Neutrophil (primary cell): ENCODE measurements around the gene DARS2.
"Not testable (repeated sequence)": the region's sequence is repeated elsewhere in the genome, so short reads cannot be mapped to it uniquely, and the experiment has no call there.

Source experiments
- H3K27ac ChIP-seq: fragments of 200-600 bp; sonication (generic); 2 replicates; pipeline ENCODE4 v1.5.1; 2016; ENCODE audit warnings: mild to moderate bottlenecking, moderate library complexity
- H3K27me3 ChIP-seq: fragments of 200-600 bp; sonication (generic); 2 replicates; pipeline ENCODE4 v1.6.0; 2016; ENCODE audit warnings: mild to moderate bottlenecking
- H3K36me3 ChIP-seq: fragments of 200-600 bp; sonication (generic); 2 replicates; pipeline ENCODE4 v1.5.1; 2017
- H3K4me1 ChIP-seq, 2 experiments: fragments of 200-600 bp in 1 of 2; sonication (generic) in 1 of 2; 1 replicate in 1 of 2; 2 replicates in 1 of 2; pipeline versions ENCODE4 v1.5.1 to v1.6.1; 2013 to 2016; ENCODE audit warnings: low read depth in 1 of 2, low read length in 1 of 2, mild to moderate bottlenecking in 1 of 2, moderate library complexity in 1 of 2; ENCODE audit not compliant: control insufficient read depth in 1 of 2, insufficient read depth in 1 of 2
- H3K4me3 ChIP-seq, 2 experiments: fragments of 200-600 bp in 1 of 2; sonication (generic) in 1 of 2; 1 replicate in 1 of 2; 2 replicates in 1 of 2; pipeline ENCODE4 v1.5.1; 2013 to 2016; ENCODE audit warnings: low read depth in 1 of 2, low read length in 1 of 2, mild to moderate bottlenecking in 1 of 2, moderate library complexity in 1 of 2
- H3K9me3 ChIP-seq: fragments of 200-600 bp; sonication (generic); 2 replicates; pipeline ENCODE4 v1.5.1; 2016
- TF ChIP-seq, protein P1 (sequence below): fragments of 200-600 bp; sonication (generic); IDR thresholded peaks from 2 replicates; pipeline ENCODE4 v1.5.1; 2016; ENCODE audit warnings: antibody characterized with exemption

The DARS2 gene

DNA sequence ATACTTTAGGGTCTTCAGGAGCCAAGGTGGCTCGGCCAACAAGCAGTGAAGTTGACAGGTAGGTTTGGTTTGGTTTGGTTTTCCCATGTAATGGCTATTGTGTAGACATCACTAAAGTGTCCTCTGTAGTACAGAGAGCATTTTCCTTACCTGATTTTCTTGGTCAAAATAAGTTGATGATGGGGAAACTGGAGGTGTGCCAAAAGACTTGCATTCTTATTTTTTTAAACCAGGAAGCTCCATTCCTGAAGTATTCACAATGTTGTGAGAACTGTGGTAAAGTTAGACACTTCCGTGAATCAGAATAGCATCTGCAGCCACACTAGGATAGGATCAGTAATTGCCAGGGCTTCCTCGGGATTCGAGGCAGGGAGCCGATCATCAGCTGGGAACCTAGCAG, 46.6 kb downstream of the DARS2 start:
- H3K36me3 ChIP-seq = peaks cover 18% of the 10 kb centered on the region
- no peaks in the 10 kb centered on the region for H3K9me3 ChIP-seq
- TF ChIP-seq, protein P1, sequence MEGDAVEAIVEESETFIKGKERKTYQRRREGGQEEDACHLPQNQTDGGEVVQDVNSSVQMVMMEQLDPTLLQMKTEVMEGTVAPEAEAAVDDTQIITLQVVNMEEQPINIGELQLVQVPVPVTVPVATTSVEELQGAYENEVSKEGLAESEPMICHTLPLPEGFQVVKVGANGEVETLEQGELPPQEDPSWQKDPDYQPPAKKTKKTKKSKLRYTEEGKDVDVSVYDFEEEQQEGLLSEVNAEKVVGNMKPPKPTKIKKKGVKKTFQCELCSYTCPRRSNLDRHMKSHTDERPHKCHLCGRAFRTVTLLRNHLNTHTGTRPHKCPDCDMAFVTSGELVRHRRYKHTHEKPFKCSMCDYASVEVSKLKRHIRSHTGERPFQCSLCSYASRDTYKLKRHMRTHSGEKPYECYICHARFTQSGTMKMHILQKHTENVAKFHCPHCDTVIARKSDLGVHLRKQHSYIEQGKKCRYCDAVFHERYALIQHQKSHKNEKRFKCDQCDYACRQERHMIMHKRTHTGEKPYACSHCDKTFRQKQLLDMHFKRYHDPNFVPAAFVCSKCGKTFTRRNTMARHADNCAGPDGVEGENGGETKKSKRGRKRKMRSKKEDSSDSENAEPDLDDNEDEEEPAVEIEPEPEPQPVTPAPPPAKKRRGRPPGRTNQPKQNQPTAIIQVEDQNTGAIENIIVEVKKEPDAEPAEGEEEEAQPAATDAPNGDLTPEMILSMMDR = no peak
- H3K27ac ChIP-seq = peak overlapping the region; percentile 95
- H3K27me3 ChIP-seq = no peaks in the 10 kb centered on the region
- no peak overlapping the region for H3K4me3 ChIP-seq
- peaks cover 37 to 54% of the 10 kb centered on the region in 2 experiments for H3K4me1 ChIP-seq

DNA sequence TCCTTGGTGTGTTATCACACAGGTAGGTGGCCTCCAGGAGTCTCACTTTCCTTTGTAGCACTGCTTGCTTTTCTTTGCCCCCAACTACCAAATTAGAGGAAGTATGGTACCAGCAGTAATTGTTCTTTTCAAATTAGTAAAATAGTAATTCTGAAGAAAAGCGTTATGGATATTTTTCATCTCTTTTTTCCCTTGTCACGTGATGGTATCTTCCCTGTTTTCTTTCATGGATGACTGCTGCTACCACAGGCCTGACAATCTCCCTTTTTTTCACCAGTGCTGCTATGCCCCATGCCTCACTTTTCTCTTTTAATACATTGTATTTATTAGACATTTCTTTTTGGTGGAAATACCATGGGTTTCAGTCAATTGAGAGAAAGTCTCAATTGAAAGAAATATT, 47.0 kb downstream of the DARS2 start:
- Histone ChIP-seq H3K36me3 (peaks cover 22% of the 10 kb centered on the region), H3K27me3 (no peaks in the 10 kb centered on the region), H3K4me3 (no peak overlapping the region), H3K27ac (peak overlapping the region; percentile 95), H3K9me3 (no peaks in the 10 kb centered on the region), H3K4me1 (peaks cover 33 to 50% of the 10 kb centered on the region in 2 experiments)
- TF ChIP-seq, protein P1 = no peak

DNA sequence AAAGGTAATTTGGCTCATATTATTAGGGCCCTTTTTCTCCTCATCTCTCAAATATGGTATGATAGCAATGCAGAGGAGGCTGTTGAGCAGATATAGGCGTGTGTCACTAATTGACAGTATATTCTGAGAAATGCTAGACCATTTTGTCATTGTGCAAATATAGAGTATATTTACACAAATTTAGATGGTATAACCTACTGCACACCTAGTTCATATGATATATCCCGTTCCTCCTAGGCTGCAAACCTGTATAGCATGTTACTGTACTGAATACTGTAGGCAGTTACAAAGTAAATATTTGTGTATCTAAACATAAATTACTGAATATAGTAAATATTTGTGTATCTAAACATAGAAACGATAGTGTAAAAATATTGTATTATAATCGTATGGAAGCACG, 52.3 kb downstream of the DARS2 start:
- Histone ChIP-seq H3K36me3 (peaks cover 27% of the 10 kb centered on the region), H3K4me1 (peaks cover 16 to 19% of the 10 kb centered on the region in 2 experiments), H3K27me3 (no peaks in the 10 kb centered on the region), H3K4me3 (no peak overlapping the region), H3K27ac (no peak overlapping the region), H3K9me3 (no peaks in the 10 kb centered on the region)
- TF ChIP-seq, protein P1 = no peak

GRCh38 chr1:173878251-173878650, 53.8 kb downstream of the DARS2 start:
- H3K27ac ChIP-seq = peak overlapping the region; percentile 66
- H3K36me3 ChIP-seq = peaks cover 27% of the 10 kb centered on the region
- H3K27me3 ChIP-seq = no peaks in the 10 kb centered on the region
- H3K4me1 ChIP-seq = peaks cover 25 to 28% of the 10 kb centered on the region in 2 experiments
- H3K9me3 ChIP-seq = no peaks in the 10 kb centered on the region
- no peak overlapping the region for H3K4me3 ChIP-seq
- TF ChIP-seq, protein P1 = no peak

- peaks cover 21% of the 10 kb centered on the region for H3K36me3 ChIP-seq
- not testable (repeated sequence) for H3K4me3 ChIP-seq, H3K27me3 ChIP-seq, H3K9me3 ChIP-seq, H3K27ac ChIP-seq
- H3K4me1 ChIP-seq = peaks cover 40 to 48% of the 10 kb centered on the region in 2 experiments
Measured at GRCh38 chr1:173881117-173881516, 56.6 kb downstream of the DARS2 start.

DNA sequence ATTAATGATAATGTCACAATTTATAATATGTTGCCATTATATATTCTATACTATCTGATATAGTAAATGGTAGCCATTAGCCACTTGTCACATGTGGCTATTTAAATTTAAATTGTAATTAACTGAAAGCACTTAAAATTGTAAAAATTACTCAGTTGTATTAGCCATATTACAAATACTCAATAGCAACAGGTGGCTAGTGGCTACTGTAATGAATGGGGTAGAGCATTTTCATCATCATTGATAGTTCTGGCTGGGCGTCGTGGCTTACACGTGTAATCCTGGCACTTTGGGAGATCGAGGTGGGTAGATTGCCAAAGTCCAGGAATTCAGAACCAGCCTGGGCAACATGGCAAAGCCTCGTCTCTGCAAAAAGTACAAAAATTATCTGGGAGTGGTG, 60.2 kb downstream of the DARS2 start:
- H3K4me3 ChIP-seq = no peak overlapping the region
- peaks cover 7% of the 10 kb centered on the region for H3K36me3 ChIP-seq
- H3K4me1 ChIP-seq = peaks cover 58 to 70% of the 10 kb centered on the region in 2 experiments
- TF ChIP-seq, protein P1 = no peak
- H3K9me3 ChIP-seq = no peaks in the 10 kb centered on the region
- H3K27ac ChIP-seq = peak overlapping the region; percentile 84
- no peaks in the 10 kb centered on the region for H3K27me3 ChIP-seq
